Jurkat, Clone E6-1 (cell line): ENCODE data around the gene ZDHHC12.
"Not testable (repeated sequence)": the region's sequence is repeated elsewhere in the genome, so short reads cannot be mapped to it uniquely, and the experiment has no call there.

Source experiments
- DNase-seq: peaks from one replicate; pipeline ENCODE4 v3.0.0-alpha.2; 2011; ENCODE audit warnings: low read depth, low spot score
- H3K4me3 ChIP-seq: 2 replicates; pipeline ENCODE4 v1.5.1; 2011; ENCODE audit warnings: mild to moderate bottlenecking, low read length, control low read depth, moderate library complexity

Gene ZDHHC12

GRCh38 chr9:128694344-128694743 lies 29.6 kb downstream of the ZDHHC12 start:
- H3K4me3 ChIP-seq: no peak overlapping the region

GRCh38 chr9:128693738-128694137 lies 30.2 kb downstream of the ZDHHC12 start:
- DNase-seq, H3K4me3 ChIP-seq: not testable (repeated sequence)

More at GRCh38 chr9:128694344-128694743, 29.6 kb downstream of the ZDHHC12 start:
- no peak for DNase-seq

GRCh38 chr9:128690684-128691034 lies 33.3 kb downstream of the ZDHHC12 start:
- no peak for DNase-seq
- H3K4me3 ChIP-seq: peak overlapping the region; percentile 81

- H3K4me3 ChIP-seq: peak overlapping the region; percentile 81
- DNase-seq: peak; percentile 56
Measured at GRCh38 chr9:128689820-128690683, 33.9 kb downstream of the ZDHHC12 start.

GRCh38 chr9:128689293-128689774 lies 34.6 kb downstream of the ZDHHC12 start:
- DNase-seq: no peak
- H3K4me3 ChIP-seq: peak overlapping the region; percentile 52

GRCh38 chr9:128688501-128689292 lies 35.2 kb downstream of the ZDHHC12 start, which contains the start of gene SET:
Gene SET (plus strand): TSS chr9:128689222. CDS start chr9:128689583, 361 bp downstream.
- DNase-seq: peak; percentile 84
- peak within 1 kb of the TSS; percentile 81 for H3K4me3 ChIP-seq

GRCh38 chr9:128687453-128687852 lies 36.5 kb downstream of the ZDHHC12 start:
- H3K4me3 ChIP-seq: no peak overlapping the region

GRCh38 chr9:128685636-128686489 lies 38.1 kb downstream of the ZDHHC12 start:
- no peak for DNase-seq
- H3K4me3 ChIP-seq: no peak overlapping the region

More at GRCh38 chr9:128687453-128687852, 36.5 kb downstream of the ZDHHC12 start:
- no peak for DNase-seq

GRCh38 chr9:128684325-128685199 lies 39.4 kb downstream of the ZDHHC12 start:
- peak overlapping the region; percentile 24 for H3K4me3 ChIP-seq
- DNase-seq: no peak

- DNase-seq: no peak
- H3K4me3 ChIP-seq: peak overlapping the region; percentile 24
Measured at GRCh38 chr9:128684065-128684324, 39.9 kb downstream of the ZDHHC12 start.

- no peak overlapping the region for H3K4me3 ChIP-seq
- no peak for DNase-seq
Measured at GRCh38 chr9:128683340-128684064, 40.4 kb downstream of the ZDHHC12 start.

GRCh38 chr9:128677794-128678193 lies 46.1 kb downstream of the ZDHHC12 start:
- H3K4me3 ChIP-seq: no peak overlapping the region
- no peak for DNase-seq

GRCh38 chr9:128675382-128675781 lies 48.5 kb downstream of the ZDHHC12 start:
- no peak overlapping the region for H3K4me3 ChIP-seq
- no peak for DNase-seq
